WTC11 (cell line): Measurements from ENCODE around the gene MED12L.

Source experiments
- CTCF ChIP-seq: fragments of 200-600 bp; IDR thresholded peaks from 2 replicates; pipeline ENCODE4 v1.8.0; 2022; ENCODE audit warnings: antibody characterized with exemption
- E2F1 ChIP-seq: sonication (generic); formaldehyde crosslinking; IDR thresholded peaks from 2 replicates; pipeline ENCODE4 v1.8.0; 2022; ENCODE audit warnings: mild to moderate bottlenecking, missing genetic modification reagents
- IRF1 ChIP-seq: sonication (generic); formaldehyde crosslinking; IDR thresholded peaks from 2 replicates; pipeline ENCODE4 v1.8.0; 2023; ENCODE audit warnings: missing genetic modification reagents
- MXD4 ChIP-seq: fragments of 250-450 bp; sonication (Bioruptor Pico); IDR thresholded peaks from 2 replicates; pipeline ENCODE4 v1.8.0; 2021; ENCODE audit warnings: mild to moderate bottlenecking, moderate library complexity, borderline replicate concordance
- USF2 ChIP-seq: sonication (generic); formaldehyde crosslinking; IDR thresholded peaks from 2 replicates; pipeline ENCODE4 v1.8.1; 2023; ENCODE audit warnings: mild to moderate bottlenecking, missing genetic modification reagents, moderate library complexity
- ZBTB43 ChIP-seq: sonication (generic); formaldehyde crosslinking; IDR thresholded peaks from 2 replicates; pipeline ENCODE4 v1.8.1; 2023; ENCODE audit warnings: mild to moderate bottlenecking, missing genetic modification reagents

- TF ChIP-seq MXD4 (CRISPR knock-in tag) (no peak), USF2 (CRISPR knock-in tag) (no peak), ZBTB43 (CRISPR knock-in tag) (no peak), E2F1 (CRISPR knock-in tag) (no peak), CTCF (no peak), IRF1 (CRISPR knock-in tag) (no peak)
Measured at GRCh38 chr3:151209654-151210053, 124.2 kb downstream of the MED12L start.
